Measurements from ENCODE around the gene FAM89A. TPM values are rescaled to one million over a fixed set of nuclear protein-coding genes. Genes with fewer than 3 reads are reported as not detected.

FAM89A gene
- total and polyA plus RNA-seq, 9 of the 15 experiments (the other 6 are each of a cell fraction or from before 2014, with no cell fraction given), result 8.7 to 66.2 (median 43.3) TPM

DNA sequence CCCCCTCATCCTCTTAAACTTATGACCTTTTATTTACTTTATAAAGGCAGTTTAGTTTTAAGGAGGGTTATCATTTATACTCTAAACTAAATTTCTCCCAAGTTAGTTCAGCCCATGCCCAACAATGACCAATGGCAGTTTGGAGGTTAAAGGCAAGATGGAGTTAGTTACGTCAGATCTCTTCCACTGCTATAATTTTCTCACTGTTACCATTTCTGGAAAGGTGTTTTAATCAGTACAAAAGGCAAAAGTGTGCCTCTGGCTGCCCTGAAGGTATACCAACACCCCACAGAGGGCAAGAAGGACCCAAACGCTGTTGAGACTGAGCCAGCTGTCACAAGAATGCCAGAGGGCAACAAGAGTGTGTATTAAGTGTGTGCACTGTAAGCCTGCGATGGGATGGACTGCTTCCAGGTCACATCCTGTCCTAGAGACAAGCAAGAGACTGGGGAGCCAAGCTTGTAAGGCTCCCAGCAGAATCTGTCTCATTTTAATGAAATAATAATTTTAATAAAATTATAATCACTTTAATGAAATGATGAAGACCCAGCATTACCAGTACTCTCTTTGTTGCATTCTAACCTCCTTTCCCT is 32.5 kb upstream of the FAM89A start (continued):
- TF ChIP-seq, protein P1, sequence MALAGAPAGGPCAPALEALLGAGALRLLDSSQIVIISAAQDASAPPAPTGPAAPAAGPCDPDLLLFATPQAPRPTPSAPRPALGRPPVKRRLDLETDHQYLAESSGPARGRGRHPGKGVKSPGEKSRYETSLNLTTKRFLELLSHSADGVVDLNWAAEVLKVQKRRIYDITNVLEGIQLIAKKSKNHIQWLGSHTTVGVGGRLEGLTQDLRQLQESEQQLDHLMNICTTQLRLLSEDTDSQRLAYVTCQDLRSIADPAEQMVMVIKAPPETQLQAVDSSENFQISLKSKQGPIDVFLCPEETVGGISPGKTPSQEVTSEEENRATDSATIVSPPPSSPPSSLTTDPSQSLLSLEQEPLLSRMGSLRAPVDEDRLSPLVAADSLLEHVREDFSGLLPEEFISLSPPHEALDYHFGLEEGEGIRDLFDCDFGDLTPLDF (CRISPR knock-in tag; IDR thresholded peaks at IDR 0.05), result no peak
- TF ChIP-seq, protein P2, sequence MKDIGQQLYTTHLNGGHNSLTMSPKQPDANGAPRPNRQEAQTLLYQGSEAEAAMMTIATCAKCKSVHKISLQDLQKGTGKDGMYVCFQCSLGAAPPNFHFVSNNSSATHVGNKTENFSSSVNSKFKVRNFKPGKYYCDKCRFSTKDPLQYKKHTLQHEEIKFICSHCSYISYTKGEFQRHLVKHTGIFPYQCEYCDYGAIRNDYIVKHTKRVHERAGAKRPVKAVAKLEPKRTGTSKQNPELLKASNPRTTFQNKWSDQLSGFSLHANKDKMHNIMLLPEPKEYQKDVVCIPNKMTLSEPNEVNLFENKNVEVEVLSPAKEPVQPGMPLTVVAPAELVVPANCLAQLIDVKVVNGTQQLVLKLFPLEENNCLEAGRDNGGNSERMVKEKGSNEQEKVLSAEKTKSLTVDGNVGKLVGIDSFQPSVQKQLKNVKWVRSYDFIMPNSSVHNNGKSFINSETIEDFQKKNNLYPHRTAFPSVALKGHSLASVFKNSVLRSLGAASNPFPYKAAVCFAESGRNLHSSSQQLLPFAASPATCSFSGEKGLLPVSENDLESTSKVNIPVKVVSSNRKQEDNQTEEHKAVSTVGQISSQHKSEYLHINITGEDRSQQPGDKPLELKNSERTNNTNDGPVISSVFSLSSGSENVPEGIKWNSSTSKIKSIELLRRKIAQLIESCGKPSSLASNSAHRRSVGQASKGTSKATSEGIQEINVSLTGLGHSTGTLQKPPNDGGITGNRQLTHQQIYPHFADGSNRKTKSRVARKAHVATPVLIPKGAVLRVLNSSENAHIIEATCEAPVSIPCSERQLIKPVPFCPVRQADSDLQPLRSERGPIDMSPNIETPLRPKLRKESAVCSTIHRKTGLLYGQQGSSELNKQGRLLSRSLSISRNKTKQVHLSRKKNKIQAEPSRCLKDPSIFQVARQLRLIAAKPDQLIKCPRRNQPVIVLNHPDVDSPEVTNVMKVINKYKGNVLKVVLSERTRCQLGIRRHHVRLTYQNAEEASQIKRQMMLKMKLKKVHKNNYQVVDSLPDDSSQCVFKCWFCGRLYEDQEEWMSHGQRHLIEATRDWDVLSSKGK (CRISPR knock-in tag; IDR thresholded peaks at IDR 0.05), result no peak
- peak; percentile 89 for TF ChIP-seq IFI16 (CRISPR knock-in tag; IDR thresholded peaks at IDR 0.05)
- TF ChIP-seq, protein P3, sequence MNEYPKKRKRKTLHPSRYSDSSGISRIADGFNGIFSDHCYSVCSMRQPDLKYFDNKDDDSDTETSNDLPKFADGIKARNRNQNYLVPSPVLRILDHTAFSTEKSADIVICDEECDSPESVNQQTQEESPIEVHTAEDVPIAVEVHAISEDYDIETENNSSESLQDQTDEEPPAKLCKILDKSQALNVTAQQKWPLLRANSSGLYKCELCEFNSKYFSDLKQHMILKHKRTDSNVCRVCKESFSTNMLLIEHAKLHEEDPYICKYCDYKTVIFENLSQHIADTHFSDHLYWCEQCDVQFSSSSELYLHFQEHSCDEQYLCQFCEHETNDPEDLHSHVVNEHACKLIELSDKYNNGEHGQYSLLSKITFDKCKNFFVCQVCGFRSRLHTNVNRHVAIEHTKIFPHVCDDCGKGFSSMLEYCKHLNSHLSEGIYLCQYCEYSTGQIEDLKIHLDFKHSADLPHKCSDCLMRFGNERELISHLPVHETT (CRISPR knock-in tag; conservative IDR thresholded peaks at IDR 0.05 in 1 of 2, IDR thresholded peaks at IDR 0.05 in 1 of 2), result peak in 1 of 2 experiments; percentile 71; a peak in 2 of 4 replicates
- TF ChIP-seq ZNF263 (CRISPR knock-in tag; IDR thresholded peaks at IDR 0.05; ENCODE audit: borderline replicate concordance), result no peak
- TF ChIP-seq ZNF134 (CRISPR knock-in tag; conservative IDR thresholded peaks at IDR 0.05), result peak; percentile 64
- TF ChIP-seq, protein P4, sequence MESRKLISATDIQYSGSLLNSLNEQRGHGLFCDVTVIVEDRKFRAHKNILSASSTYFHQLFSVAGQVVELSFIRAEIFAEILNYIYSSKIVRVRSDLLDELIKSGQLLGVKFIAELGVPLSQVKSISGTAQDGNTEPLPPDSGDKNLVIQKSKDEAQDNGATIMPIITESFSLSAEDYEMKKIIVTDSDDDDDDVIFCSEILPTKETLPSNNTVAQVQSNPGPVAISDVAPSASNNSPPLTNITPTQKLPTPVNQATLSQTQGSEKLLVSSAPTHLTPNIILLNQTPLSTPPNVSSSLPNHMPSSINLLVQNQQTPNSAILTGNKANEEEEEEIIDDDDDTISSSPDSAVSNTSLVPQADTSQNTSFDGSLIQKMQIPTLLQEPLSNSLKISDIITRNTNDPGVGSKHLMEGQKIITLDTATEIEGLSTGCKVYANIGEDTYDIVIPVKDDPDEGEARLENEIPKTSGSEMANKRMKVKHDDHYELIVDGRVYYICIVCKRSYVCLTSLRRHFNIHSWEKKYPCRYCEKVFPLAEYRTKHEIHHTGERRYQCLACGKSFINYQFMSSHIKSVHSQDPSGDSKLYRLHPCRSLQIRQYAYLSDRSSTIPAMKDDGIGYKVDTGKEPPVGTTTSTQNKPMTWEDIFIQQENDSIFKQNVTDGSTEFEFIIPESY (CRISPR knock-in tag; IDR thresholded peaks at IDR 0.05), result no peak
- no peak for TF ChIP-seq NCOA1 (IDR thresholded peaks at IDR 0.05; ENCODE audit: low read depth)
- 0 out of 2 replicates have a peak, but pooled peaks have one; percentile 65 for TF ChIP-seq SLC30A9 (CRISPR knock-in tag; IDR thresholded peaks at IDR 0.05)
- TF ChIP-seq, protein P5, sequence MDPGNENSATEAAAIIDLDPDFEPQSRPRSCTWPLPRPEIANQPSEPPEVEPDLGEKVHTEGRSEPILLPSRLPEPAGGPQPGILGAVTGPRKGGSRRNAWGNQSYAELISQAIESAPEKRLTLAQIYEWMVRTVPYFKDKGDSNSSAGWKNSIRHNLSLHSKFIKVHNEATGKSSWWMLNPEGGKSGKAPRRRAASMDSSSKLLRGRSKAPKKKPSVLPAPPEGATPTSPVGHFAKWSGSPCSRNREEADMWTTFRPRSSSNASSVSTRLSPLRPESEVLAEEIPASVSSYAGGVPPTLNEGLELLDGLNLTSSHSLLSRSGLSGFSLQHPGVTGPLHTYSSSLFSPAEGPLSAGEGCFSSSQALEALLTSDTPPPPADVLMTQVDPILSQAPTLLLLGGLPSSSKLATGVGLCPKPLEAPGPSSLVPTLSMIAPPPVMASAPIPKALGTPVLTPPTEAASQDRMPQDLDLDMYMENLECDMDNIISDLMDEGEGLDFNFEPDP (CRISPR knock-in tag; IDR thresholded peaks at IDR 0.05), result peak; percentile 89; the same call in 1 of the 2 replicates
- TF ChIP-seq, protein P6, sequence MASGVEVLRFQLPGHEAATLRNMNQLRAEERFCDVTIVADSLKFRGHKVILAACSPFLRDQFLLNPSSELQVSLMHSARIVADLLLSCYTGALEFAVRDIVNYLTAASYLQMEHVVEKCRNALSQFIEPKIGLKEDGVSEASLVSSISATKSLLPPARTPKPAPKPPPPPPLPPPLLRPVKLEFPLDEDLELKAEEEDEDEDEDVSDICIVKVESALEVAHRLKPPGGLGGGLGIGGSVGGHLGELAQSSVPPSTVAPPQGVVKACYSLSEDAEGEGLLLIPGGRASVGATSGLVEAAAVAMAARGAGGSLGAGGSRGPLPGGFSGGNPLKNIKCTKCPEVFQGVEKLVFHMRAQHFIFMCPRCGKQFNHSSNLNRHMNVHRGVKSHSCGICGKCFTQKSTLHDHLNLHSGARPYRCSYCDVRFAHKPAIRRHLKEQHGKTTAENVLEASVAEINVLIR (CRISPR knock-in tag; IDR thresholded peaks at IDR 0.05), result peak; percentile 79
- TF ChIP-seq NELFE (IDR thresholded peaks at IDR 0.05; ENCODE audit: insufficient read depth, insufficient read length), result no peak
- no peak for TF ChIP-seq C11orf30 (IDR thresholded peaks at IDR 0.05; ENCODE audit: low read depth)
- TF ChIP-seq ZNF586 (CRISPR knock-in tag; conservative IDR thresholded peaks at IDR 0.05), result peak; percentile 61; the same call in 1 of the 2 replicates
- no peak for TF ChIP-seq RBM14 (IDR thresholded peaks at IDR 0.05; ENCODE audit: borderline replicate concordance, insufficient read depth, low read depth, low read length)
- no peak for TF ChIP-seq COPS2 (conservative IDR thresholded peaks at IDR 0.05)

Measured in K562 (cell line).